Activated B cell treated with CpG ODN at 0.5 μM for 24 hours (primary cell): ENCODE results near the gene HIVEP2. TPM values are rescaled to one million over a fixed set of nuclear protein-coding genes. Genes with fewer than 3 reads are reported as not detected.

ENCODE experiments used
- ATAC-seq: fragments of 200-7000 bp; cut with Tn5 transposase; one replicate; pipeline ENCODE4 v1.10.0; 2021; ENCODE audit warnings: low read depth, mild to moderate bottlenecking, moderate library complexity
- CTCF ChIA-PET: fragments of 350-600 bp; sonication (Branson Sonifier 250); formaldehyde crosslinking; loops from one replicate; lab custom pipeline; 2021; ENCODE audit warnings: antibody characterized with exemption; lab: Charles Lee
- POLR2A ChIA-PET: fragments of 350-600 bp; sonication (Branson Sonifier 250); formaldehyde crosslinking; loops from one replicate; lab custom pipeline; 2021; ENCODE audit warnings: antibody characterized with exemption; lab: Charles Lee
- DNase-seq: peaks from one replicate; pipeline ENCODE4 v3.0.0; 2022
- H3K27ac Mint-ChIP-seq: one replicate; pipeline ENCODE4 v1.8.0; 2020; ENCODE audit warnings: mixed read lengths
- H3K27me3 Mint-ChIP-seq: one replicate; pipeline ENCODE4 v1.8.0; 2021; ENCODE audit warnings: mixed read lengths
- H3K36me3 Mint-ChIP-seq: one replicate; pipeline ENCODE4 v1.8.0; 2021; ENCODE audit warnings: low read depth, mixed read lengths
- H3K4me1 Mint-ChIP-seq: one replicate; pipeline ENCODE4 v1.8.0; 2021; ENCODE audit warnings: mixed read lengths
- H3K4me3 Mint-ChIP-seq: one replicate; pipeline ENCODE4 v1.8.0; 2020; ENCODE audit warnings: mild to moderate bottlenecking, mixed read lengths
- H3K9me3 Mint-ChIP-seq: one replicate; pipeline ENCODE4 v1.8.0; 2020; ENCODE audit warnings: mixed read lengths
- intact Hi-C: fragments of 100-400 bp; cut with micrococcal nuclease; formaldehyde crosslinking; loops from one replicate; pipeline ENCODE4 v1.15.1; 2024
- total RNA-seq: library from RNA; stranded (reverse); gene quantifications from 2 replicates; pipeline ENCODE4 v1.2.3, GENCODE V29; 2022
- TF ChIP-seq, protein P1 (sequence below): fragments of 200-600 bp; IDR thresholded peaks from one replicate; pipeline ENCODE4 v1.8.0; 2022; ENCODE audit warnings: antibody characterized with exemption, mild to moderate bottlenecking

The HIVEP2 gene
- total RNA-seq, 1 donor from 2014 or later: 25.4 TPM

GRCh38 chr6:142765306-142765705, 179.7 kb downstream of the HIVEP2 start:
- ChIA-PET POLR2A (no interaction called here), CTCF (no interaction called here)
- Mint-ChIP-seq H3K27ac (no peak overlapping the region), H3K9me3 (no peaks in the 10 kb centered on the region), H3K4me1 (peaks cover 9% of the 10 kb centered on the region), H3K4me3 (no peak overlapping the region), H3K36me3 (peaks cover 78% of the 10 kb centered on the region), H3K27me3 (no peaks in the 10 kb centered on the region)
- DNase-seq (no peak), ATAC-seq (no peak)
- intact Hi-C loops: loop anchor here (5.0 kb wide), 1 partner anchor 252 kb away; no protein-coding TSS in a partner anchor
- TF ChIP-seq, protein P1, sequence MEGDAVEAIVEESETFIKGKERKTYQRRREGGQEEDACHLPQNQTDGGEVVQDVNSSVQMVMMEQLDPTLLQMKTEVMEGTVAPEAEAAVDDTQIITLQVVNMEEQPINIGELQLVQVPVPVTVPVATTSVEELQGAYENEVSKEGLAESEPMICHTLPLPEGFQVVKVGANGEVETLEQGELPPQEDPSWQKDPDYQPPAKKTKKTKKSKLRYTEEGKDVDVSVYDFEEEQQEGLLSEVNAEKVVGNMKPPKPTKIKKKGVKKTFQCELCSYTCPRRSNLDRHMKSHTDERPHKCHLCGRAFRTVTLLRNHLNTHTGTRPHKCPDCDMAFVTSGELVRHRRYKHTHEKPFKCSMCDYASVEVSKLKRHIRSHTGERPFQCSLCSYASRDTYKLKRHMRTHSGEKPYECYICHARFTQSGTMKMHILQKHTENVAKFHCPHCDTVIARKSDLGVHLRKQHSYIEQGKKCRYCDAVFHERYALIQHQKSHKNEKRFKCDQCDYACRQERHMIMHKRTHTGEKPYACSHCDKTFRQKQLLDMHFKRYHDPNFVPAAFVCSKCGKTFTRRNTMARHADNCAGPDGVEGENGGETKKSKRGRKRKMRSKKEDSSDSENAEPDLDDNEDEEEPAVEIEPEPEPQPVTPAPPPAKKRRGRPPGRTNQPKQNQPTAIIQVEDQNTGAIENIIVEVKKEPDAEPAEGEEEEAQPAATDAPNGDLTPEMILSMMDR: no peak

- TF ChIP-seq, protein P1: no peak
- ATAC-seq: no peak
- peaks cover 78% of the 10 kb centered on the region for H3K36me3 Mint-ChIP-seq
- no peak overlapping the region for H3K27ac Mint-ChIP-seq
- no peak for DNase-seq
- intact Hi-C loops: loop anchor here (5.0 kb wide), 1 partner anchor 123 kb away; no protein-coding TSS in a partner anchor
- CTCF ChIA-PET: no interaction called here
- POLR2A ChIA-PET: no interaction called here
- peaks cover 9% of the 10 kb centered on the region for H3K4me1 Mint-ChIP-seq
- no peak overlapping the region for H3K4me3 Mint-ChIP-seq
- H3K9me3 Mint-ChIP-seq: no peaks in the 10 kb centered on the region
- H3K27me3 Mint-ChIP-seq: no peaks in the 10 kb centered on the region
These were observed 180.7 kb downstream of the HIVEP2 start for GRCh38 chr6:142764311-142764710.

- intact Hi-C loops: loop anchor here (5.0 kb wide), 1 partner anchor 124 kb away; no protein-coding TSS in a partner anchor
- no peak overlapping the region for H3K4me3 Mint-ChIP-seq
- CTCF ChIA-PET: interaction anchor here (0.6 kb wide), 1 partner anchor 207 kb away, joined by 3 read pairs; no protein-coding TSS in a partner anchor
These were observed 181.8 kb downstream of the HIVEP2 start for GRCh38 chr6:142763205-142763604.

GRCh38 chr6:142761756-142762155, 183.2 kb downstream of the HIVEP2 start:
- H3K27ac Mint-ChIP-seq: peak overlapping the region; percentile 62
- TF ChIP-seq, protein P1: no peak
- CTCF ChIA-PET: no interaction called here
- H3K27me3 Mint-ChIP-seq: no peaks in the 10 kb centered on the region
- no peak for ATAC-seq
- DNase-seq: no peak
- POLR2A ChIA-PET: no interaction called here
- no peak overlapping the region for H3K4me3 Mint-ChIP-seq
- H3K4me1 Mint-ChIP-seq: peaks cover 9% of the 10 kb centered on the region
- intact Hi-C loops: loop anchor here (5.0 kb wide), 1 partner anchor 126 kb away; no protein-coding TSS in a partner anchor
- H3K36me3 Mint-ChIP-seq: peaks cover 79% of the 10 kb centered on the region
- H3K9me3 Mint-ChIP-seq: no peaks in the 10 kb centered on the region

More at GRCh38 chr6:142763205-142763604, 181.8 kb downstream of the HIVEP2 start:
- Mint-ChIP-seq H3K27ac (peak overlapping the region; percentile 14), H3K9me3 (no peaks in the 10 kb centered on the region), H3K27me3 (no peaks in the 10 kb centered on the region), H3K36me3 (peaks cover 80% of the 10 kb centered on the region), H3K4me1 (peaks cover 9% of the 10 kb centered on the region)
- DNase-seq (no peak), ATAC-seq (no peak)
- POLR2A ChIA-PET: no interaction called here
- TF ChIP-seq, protein P1: no peak

GRCh38 chr6:142760152-142760551, 184.8 kb downstream of the HIVEP2 start:
- Mint-ChIP-seq H3K9me3 (no peaks in the 10 kb centered on the region), H3K4me1 (peaks cover 9% of the 10 kb centered on the region), H3K4me3 (no peak overlapping the region), H3K27me3 (no peaks in the 10 kb centered on the region), H3K36me3 (peaks cover 86% of the 10 kb centered on the region), H3K27ac (no peak overlapping the region)
- intact Hi-C loops: loop anchor here (5.0 kb wide), 1 partner anchor 127 kb away; no protein-coding TSS in a partner anchor
- TF ChIP-seq, protein P1: no peak
- ChIA-PET CTCF (no interaction called here), POLR2A (no interaction called here)
- ATAC-seq (no peak), DNase-seq (no peak)
